ENCODE data around the gene GSTO2.
A peak's percentile ranks its signal among the peaks of the same experiment; 100 is the strongest.

Gene GSTO2

GRCh38 chr10:104277785-104278184, 8.8 kb downstream of the GSTO2 start:
- TF ChIP-seq CTCF (IDR thresholded peaks at IDR 0.05; ENCODE audit: control insufficient read depth, extremely low read depth, insufficient read depth), result no peak
- DNase-seq (ENCODE audit: low read depth), result peak; percentile 99
- H3K4me3 ChIP-seq (ENCODE audit: low read depth, low read length), result peak overlapping the region; percentile 22

GRCh38 chr10:104279550-104280259, 10.7 kb downstream of the GSTO2 start:
- no peak for TF ChIP-seq CTCF (IDR thresholded peaks at IDR 0.05; ENCODE audit: control insufficient read depth, extremely low read depth, insufficient read depth)
- DNase-seq (ENCODE audit: low read depth), result no peak
- H3K4me3 ChIP-seq (ENCODE audit: low read depth, low read length), result no peak overlapping the region

- DNase-seq (ENCODE audit: low read depth), result no peak
- TF ChIP-seq CTCF (IDR thresholded peaks at IDR 0.05; ENCODE audit: control insufficient read depth, extremely low read depth, insufficient read depth), result no peak
- no peak overlapping the region for H3K4me3 ChIP-seq (ENCODE audit: low read depth, low read length)
Measured at GRCh38 chr10:104281694-104282093, 12.7 kb downstream of the GSTO2 start.

GRCh38 chr10:104284846-104285245, 15.9 kb downstream of the GSTO2 start:
- no peak for TF ChIP-seq CTCF (IDR thresholded peaks at IDR 0.05; ENCODE audit: control insufficient read depth, extremely low read depth, insufficient read depth)
- H3K4me3 ChIP-seq (ENCODE audit: low read depth, low read length), result no peak overlapping the region
- DNase-seq (ENCODE audit: low read depth), result no peak

- no peak overlapping the region for H3K4me3 ChIP-seq (ENCODE audit: low read depth, low read length)
- TF ChIP-seq CTCF (IDR thresholded peaks at IDR 0.05; ENCODE audit: control insufficient read depth, extremely low read depth, insufficient read depth), result no peak
- DNase-seq (ENCODE audit: low read depth), result no peak
Measured at GRCh38 chr10:104286939-104287338, 18.0 kb downstream of the GSTO2 start.

DNA sequence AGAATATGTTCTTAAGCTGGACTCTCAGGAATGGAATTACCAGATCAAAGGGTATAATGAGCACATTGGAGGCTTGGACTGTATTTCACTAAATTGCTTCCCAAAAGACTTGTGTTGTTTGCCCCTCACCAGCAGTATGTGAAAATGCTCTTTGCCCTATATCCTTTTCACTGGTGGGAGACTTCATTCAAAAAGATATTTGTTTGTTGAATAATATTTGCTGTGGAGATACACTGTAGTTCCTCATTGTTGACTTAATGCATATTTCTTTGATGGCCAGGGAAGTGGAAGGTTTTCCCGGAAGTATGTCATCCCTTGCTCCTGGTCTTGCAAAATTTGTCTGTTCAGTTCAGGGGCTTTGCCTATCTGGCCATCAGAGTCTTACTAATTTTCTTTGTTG, 19.4 kb downstream of the GSTO2 start:
- no peak overlapping the region for H3K4me3 ChIP-seq (ENCODE audit: low read depth, low read length)
- peak; percentile 90 for DNase-seq (ENCODE audit: low read depth)
- no peak for TF ChIP-seq CTCF (IDR thresholded peaks at IDR 0.05; ENCODE audit: control insufficient read depth, extremely low read depth, insufficient read depth)

GRCh38 chr10:104291439-104291951, 22.5 kb downstream of the GSTO2 start:
- DNase-seq (ENCODE audit: low read depth), result peak; percentile 35
- TF ChIP-seq CTCF (IDR thresholded peaks at IDR 0.05; ENCODE audit: control insufficient read depth, extremely low read depth, insufficient read depth), result peak; percentile 99
- H3K4me3 ChIP-seq (ENCODE audit: low read depth, low read length), result no peak overlapping the region

All from LNCaP clone FGC (cell line).